Stimulated activated CD4-positive, alpha-beta T cell treated with anti-CD3 and anti-CD28 coated beads, Interleukin-2, amount 100 ng/mL, for 4 hours (primary cell): Measurements from ENCODE around the gene KLK3.
"Not testable (repeated sequence)": the region's sequence is repeated elsewhere in the genome, so short reads cannot be mapped to it uniquely, and the experiment has no call there.

Experiments
- DNase-seq: peaks from one replicate; pipeline ENCODE4 v3.0.0-alpha.2; 2020; ENCODE audit warnings: low read depth

The KLK3 gene

DNA sequence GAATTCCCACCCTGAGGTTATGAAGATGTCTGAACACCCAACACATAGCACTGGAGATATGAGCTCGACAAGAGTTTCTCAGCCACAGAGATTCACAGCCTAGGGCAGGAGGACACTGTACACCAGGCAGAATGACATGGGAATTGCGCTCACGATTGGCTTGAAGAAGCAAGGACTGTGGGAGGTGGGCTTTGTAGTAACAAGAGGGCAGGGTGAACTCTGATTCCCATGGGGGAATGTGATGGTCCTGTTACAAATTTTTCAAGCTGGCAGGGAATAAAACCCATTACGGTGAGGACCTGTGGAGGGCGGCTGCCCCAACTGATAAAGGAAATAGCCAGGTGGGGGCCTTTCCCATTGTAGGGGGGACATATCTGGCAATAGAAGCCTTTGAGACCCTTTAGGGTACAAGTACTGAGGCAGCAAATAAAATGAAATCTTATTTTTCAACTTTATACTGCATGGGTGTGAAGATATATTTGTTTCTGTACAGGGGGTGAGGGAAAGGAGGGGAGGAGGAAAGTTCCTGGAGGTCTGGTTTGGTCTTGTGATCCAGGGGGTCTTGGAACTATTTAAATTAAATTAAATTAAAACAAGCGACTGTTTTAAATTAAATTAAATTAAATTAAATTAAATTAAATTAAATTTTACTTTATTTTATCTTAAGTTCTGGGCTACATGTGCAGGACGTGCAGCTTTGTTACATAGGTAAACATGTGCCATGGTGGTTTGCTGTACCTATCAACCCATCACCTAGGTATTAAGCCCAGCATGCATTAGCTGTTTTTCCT, 7.0 kb downstream of the KLK3 start:
- no peak for DNase-seq

DNA sequence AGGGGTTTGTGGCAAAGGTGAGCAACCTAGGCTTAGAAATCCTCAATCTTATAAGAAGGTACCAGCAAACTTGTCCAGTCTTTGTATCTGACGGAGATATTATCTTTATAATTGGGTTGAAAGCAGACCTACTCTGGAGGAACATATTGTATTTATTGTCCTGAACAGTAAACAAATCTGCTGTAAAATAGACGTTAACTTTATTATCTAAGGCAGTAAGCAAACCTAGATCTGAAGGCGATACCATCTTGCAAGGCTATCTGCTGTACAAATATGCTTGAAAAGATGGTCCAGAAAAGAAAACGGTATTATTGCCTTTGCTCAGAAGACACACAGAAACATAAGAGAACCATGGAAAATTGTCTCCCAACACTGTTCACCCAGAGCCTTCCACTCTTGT, 14.8 kb downstream of the KLK3 start:
- DNase-seq: no peak

DNA sequence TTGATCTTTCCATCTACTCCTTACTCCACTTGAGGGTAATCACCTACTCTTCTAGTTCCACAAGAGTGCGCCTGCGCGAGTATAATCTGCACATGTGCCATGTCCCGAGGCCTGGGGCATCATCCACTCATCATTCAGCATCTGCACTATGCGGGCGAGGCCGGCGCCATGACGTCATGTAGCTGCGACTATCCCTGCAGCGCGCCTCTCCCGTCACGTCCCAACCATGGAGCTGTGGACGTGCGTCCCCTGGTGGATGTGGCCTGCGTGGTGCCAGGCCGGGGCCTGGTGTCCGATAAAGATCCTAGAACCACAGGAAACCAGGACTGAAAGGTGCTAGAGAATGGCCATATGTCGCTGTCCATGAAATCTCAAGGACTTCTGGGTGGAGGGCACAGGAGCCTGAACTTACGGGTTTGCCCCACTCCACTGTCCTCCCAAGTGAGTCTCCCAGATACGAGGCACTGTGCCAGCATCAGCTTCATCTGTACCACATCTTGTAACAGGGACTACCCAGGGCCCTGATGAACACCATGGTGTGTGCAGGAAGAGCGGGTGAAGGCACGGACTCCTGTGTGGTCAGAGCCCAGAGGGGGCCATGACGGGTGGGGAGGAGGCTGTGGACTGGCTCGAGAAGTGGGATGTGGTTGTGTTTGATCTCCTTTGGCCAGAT, 15.8 kb downstream of the KLK3 start:
- DNase-seq: no peak

DNA sequence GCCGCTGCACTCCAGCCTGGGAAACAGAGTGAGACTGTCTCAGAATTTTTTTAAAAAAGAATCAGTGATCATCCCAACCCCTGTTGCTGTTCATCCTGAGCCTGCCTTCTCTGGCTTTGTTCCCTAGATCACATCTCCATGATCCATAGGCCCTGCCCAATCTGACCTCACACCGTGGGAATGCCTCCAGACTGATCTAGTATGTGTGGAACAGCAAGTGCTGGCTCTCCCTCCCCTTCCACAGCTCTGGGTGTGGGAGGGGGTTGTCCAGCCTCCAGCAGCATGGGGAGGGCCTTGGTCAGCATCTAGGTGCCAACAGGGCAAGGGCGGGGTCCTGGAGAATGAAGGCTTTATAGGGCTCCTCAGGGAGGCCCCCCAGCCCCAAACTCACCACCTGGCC, 18.3 kb downstream of the KLK3 start, which contains the start of gene KLK2:
Gene KLK2 (plus strand): TSS at position 384 of the 400 bp plus-strand sequence. CDS start 35 bp downstream, outside the sequence.
- DNase-seq: no peak

DNA sequence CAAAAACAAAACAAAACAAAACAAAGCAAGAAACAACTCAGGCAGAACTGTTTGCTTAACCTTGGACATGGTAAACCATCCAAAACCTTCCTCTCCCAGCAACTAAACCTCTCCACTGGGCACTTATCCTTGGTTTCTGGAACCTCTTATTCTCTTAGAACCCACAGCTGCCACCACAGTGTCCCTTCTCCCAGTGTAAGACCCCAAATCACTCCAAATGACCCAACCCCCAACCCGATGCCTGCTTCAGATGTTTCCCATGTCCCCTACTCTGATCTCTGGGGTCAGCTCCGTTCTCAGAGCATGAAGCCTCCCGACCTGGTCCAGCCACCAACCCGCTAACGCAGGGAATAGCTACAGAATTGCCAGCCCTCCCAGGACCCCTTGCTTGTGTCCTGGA, 19.5 kb downstream of the KLK3 start:
- DNase-seq: no peak

DNA sequence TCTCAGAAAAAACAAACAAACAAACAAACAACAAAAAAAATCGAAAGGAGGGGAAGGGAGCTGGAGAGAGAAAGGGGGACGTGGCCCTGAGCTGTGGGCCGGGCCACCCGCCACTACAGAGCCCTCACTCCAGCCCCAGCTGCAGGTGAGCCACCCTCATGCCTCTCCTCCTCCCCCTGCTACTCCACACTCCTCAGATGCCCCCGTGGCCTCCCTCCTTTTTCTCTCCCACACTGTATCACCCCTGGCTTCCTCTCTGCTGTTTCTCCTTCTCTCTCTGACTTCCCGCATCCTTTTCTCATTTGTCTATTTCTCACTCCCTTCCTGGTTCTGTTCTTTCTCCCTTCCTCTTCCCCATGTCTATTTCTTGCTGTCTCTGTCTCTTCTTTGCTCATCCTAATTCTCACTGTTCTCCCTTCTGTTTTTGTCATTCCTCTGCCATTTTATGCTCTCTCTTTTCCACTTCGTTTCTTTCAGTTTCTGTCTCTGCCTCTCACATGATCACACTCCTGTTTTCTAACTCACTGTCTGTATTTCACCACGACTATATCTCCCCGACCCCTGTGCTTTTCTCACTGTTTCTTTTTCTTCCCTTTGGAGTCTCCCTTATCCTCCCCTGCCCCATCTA, 21.2 kb downstream of the KLK3 start:
- no peak for DNase-seq

DNA sequence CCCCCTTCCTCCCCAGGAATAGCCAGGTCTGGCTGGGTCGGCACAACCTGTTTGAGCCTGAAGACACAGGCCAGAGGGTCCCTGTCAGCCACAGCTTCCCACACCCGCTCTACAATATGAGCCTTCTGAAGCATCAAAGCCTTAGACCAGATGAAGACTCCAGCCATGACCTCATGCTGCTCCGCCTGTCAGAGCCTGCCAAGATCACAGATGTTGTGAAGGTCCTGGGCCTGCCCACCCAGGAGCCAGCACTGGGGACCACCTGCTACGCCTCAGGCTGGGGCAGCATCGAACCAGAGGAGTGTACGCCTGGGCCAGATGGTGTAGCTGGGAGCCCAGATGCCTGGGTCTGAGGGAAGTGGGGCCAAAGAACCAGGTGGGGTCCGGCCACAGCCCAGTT, 21.7 kb downstream of the KLK3 start:
- no peak for DNase-seq

DNA sequence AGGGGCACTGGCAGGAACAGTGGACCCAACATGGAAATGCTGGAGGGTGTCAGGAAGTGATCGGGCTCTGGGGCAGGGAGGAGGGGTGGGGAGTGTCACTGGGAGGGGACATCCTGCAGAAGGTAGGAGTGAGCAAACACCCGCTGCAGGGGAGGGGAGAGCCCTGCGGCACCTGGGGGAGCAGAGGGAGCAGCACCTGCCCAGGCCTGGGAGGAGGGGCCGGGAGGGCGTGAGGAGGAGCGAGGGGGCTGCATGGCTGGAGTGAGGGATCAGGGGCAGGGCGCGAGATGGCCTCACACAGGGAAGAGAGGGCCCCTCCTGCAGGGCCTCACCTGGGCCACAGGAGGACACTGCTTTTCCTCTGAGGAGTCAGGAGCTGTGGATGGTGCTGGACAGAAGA, 22.6 kb downstream of the KLK3 start:
- no peak for DNase-seq

DNA sequence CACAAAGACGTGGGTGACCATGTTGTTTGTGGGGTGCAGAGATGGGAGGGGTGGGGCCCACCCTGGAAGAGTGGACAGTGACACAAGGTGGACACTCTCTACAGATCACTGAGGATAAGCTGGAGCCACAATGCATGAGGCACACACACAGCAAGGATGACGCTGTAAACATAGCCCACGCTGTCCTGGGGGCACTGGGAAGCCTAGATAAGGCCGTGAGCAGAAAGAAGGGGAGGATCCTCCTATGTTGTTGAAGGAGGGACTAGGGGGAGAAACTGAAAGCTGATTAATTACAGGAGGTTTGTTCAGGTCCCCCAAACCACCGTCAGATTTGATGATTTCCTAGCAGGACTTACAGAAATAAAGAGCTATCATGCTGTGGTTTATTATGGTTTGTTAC, 24.1 kb downstream of the KLK3 start:
- no peak for DNase-seq

DNA sequence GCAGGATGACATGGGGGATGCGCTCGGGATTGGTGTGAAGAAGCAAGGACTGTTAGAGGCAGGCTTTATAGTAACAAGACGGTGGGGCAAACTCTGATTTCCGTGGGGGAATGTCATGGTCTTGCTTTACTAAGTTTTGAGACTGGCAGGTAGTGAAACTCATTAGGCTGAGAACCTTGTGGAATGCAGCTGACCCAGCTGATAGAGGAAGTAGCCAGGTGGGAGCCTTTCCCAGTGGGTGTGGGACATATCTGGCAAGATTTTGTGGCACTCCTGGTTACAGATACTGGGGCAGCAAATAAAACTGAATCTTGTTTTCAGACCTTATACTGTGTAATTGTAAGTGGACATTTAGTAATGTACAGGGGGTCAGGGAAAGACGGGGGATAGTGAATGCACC, 25.5 kb downstream of the KLK3 start:
- DNase-seq: no peak

DNA sequence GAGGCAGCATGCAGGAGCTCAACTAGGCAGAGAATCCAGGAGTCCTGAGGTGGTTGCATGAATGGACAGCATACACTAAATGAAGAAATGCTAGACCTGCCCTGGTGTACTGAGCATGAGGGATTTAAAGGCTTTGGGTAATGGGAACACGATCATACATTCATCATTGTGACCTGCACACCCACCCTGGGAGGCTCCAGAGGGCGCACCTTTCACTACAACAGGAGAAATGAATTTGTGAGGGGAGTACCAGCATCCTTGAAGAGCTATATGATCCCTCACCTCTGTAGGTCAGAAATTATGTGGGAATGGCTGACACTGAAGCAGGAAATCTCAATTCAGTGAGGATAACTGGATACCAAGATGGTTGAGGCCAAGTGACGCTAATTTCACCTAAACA, 27.5 kb downstream of the KLK3 start:
- no peak for DNase-seq

DNA sequence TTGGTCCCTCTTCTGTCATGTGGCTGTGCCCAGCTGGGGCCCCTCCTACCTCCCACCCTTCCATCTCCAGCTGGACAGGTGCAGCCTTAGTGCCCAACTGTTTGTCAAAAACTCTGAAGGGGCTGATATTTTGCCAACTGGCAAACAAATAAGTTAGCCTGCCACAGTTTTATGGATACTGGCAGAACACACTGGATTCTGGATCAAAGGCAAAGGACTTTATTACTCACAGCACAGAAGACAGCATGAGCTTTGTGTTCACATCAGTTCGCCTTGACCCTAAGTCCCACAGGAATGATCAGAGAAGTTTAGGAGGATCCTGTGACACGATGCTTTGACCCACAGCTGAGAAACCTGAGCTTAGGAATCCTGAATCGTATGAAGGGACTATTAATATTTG, 34.9 kb downstream of the KLK3 start:
- DNase-seq: no peak

DNA sequence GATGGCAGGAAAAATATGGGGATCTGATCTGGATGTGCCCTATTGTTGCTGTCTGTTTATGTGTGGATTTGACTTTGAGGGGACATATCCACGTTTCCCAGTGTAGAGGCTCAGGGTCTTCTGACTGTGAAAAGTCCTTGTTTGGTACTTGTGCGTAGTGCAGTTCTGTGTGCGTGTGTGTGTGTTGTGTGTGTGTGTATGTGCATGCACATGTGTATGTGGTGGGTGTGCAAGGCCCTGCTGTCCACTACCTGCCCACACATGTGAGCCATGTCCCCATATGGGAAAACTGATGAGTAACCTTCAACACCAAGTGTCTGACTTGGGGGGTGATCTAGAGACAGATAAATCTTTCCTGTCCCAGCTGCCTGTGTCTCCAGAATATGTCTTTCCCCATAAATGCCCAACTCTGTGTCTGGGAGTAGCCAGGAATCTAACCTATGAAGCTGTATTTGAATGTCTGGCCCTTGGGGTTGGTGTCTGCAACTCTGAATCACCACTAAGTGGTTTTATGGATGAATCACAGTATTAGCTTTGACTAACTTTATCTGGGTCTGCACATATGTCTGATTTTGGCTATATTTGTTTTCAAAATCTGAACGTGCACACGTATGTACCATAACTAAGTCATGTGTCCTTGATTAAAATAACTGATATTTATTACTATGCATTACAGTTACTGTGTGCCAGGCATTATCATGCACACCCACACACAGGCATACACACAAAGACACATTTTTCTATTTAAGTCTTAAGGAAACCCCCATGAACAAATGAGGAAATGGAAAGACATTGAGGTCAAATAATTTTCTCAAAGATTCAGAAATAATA, 35.9 kb downstream of the KLK3 start:
- no peak for DNase-seq

DNA sequence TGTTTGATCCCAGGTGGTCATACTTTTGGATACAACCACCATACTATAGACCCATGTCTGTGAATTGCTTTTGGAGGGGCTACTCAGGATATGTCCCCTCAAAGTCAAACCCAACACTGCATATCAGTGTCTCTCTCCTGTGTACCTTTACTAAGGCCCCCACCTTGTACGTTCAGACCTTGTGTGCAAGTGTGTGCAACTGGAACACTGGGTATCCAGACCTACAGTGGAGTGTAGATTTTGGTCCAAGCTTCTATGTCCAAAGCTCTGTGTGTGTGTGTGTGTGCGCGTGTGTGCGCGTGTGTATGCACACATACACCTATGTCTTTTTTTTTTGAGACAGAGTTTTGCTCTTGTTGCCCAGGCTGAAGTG, 36.5 kb downstream of the KLK3 start:
- no peak for DNase-seq

DNA sequence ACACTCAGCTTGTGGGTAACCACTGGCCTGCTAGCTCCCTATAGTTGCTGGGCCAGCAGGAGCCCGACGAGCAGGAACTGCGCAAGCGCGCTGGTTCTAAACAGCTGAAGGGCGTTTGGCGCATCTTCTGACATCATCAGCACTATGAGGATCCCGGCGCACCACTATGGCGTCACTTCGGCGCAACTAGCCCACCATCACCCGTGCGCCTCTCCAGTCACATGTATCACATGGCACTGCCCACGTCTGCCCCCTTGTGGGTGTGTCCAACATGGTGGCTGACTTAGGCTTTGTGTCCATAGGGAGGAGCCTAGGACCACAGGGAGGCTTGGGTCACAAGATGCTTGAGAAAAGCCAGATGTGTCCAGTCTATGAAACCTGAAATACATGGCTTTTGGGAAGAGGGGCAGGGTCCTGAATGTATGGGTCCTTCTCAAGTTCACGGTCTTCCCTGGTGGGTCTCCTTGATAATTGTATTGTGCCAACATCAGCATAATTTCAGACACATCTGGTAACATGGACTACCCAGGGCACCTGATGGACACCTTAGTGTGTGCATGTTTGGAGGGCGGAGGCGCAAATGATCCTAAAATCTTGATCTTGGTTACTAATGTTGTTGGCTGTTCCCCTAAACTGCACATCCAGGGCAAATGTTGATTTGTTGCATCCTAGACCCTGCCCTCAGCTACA, 38.5 kb downstream of the KLK3 start:
- no peak for DNase-seq

DNA sequence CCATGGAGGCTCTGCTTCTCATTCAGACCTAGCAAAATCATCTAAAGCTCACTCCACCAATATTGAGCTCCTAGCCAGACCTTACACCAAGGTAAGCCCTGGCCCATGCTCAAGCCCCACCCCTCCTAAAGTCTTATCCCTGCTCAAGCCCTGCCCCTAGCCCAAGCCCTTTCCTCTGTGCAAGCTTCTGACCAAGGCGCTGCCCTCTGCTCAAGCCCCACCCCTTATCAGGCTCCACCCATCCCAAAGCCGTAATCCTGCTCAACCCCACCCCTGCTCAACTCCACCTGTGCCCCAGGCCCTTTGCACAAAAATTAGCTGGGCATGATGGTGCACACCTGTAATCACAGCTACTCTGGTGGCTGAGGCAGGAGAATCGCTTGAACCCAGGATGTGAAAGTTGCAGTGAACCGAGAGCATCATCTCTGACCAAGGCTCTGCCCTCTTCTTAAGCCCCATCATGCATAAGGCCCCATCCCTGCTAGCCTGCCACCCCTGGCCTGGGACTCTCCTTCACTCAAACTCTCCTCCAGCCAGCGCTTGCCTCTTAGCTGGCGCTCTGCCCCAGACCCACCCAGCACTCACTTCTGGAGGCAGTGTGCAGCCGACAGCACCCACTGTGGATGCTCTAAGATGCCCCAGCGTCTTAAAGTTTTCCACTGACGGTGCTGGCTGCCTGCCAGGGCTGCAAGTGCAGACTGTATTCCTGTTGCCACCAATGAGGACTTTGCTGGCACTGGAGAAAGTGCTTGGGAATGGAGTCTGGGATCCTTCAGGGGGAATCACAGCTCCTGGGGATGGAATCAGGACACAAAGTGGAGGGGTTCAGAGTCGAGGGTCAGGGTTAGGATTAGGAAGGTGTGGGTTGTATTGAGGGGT, 40.0 kb downstream of the KLK3 start:
- DNase-seq: no peak

DNA sequence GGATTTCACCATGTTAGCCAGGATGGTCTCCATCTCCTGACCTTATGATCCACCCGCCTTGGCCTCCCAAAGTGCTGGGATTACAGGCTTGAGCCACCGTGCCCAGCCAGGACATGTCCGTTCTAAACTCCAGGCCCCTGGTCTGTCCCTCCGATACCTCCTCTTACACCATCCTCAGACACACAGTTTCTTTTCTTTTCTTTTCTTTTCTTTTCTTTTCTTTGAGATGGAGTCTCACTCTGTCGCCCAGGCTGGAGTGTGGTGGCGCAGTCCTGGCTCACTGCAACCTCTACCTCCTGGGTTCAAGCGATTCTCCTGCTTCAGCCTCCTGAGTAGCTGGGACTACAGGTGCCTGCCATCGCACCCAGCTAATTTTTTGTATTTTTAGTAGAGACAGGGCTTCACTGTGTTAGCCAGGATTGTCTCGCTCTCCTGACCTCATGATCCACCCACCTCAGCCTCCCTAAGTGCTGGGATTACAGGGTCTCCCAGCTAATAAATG, 41.4 kb downstream of the KLK3 start:
- not testable (repeated sequence) for DNase-seq

DNA sequence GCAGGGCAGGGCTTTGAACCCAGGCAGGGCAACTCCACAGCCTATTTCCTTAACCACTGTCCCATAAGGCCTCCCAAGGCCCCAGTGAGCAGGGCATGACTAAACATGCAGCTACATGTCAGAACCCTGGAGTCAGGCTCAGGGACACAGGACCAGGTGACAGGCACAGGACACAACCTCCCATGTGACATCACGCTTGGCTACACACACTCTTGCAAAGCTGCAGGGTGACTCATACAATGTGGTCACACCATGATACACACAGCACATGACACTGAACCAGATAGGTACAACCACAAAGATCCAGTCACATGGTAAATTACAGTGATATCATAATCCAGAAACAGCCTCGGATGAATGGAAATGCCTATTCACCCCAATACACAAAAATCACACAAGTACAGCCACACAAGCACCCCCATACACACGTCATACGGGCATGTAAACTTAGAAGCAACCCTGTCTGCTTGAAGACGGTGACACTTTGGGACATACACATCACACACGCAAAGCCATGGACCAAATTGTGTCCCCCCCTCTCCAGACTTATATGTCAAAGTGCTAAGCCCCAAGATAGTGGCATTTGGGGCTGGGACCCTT, 42.0 kb downstream of the KLK3 start:
- no peak for DNase-seq

DNA sequence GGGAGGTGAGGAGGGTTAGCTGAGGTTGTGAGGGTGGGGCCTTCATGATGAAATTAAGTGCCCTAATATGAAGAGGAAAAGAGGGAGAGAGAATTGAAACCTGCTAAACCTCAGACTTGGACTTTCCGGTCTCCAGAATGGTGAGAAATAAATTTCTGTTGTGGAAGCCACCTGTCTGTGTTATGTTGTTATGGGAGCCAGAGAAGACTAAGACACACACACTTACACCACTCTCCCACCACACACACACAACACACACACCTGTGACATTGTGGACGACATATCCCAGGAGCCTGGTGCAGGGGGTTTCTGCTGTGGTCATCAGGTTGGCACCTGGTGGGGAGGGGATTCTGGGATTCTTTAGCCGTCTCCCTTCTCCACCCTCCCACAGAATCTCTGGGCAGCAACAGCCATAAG, 42.5 kb downstream of the KLK3 start:
- DNase-seq: no peak

DNA sequence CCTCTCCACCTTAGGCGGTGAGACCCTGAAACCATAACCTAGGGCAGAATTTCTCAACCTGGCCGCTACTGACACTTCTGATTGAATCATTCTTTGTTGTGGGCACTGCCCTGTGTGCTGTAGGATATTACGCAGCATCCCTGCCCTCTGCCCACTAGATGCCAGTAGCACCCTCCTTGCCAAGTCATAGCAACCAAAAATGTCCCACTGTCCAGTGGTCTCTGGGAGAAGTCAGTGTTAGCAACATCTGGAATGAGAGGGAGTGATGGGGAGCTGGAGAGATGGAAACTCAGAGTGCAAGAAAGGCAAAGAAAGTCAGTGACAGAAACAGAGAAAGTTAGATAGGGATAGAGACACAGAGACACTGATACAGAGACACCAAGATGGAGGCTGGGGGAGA, 42.9 kb downstream of the KLK3 start:
- DNase-seq: no peak
